Retinal pigment epithelial cell (primary cell): ENCODE results near the gene MCM7.

Experiments used
- DNase-seq: peaks from one replicate; pipeline ENCODE4 v3.0.0-alpha.2; 2010; ENCODE audit warnings: low read depth
- H3K4me3 ChIP-seq: 2 replicates; pipeline ENCODE4 v1.5.1; 2011; ENCODE audit warnings: mild to moderate bottlenecking, low read length, control low read depth, moderate library complexity
- TF ChIP-seq, protein P1 (sequence below): conservative IDR thresholded peaks from 2 replicates; pipeline ENCODE4 v1.5.1; 2011; ENCODE audit warnings: low read depth, low read length, control low read depth, inconsistent platforms

Gene MCM7

DNA sequence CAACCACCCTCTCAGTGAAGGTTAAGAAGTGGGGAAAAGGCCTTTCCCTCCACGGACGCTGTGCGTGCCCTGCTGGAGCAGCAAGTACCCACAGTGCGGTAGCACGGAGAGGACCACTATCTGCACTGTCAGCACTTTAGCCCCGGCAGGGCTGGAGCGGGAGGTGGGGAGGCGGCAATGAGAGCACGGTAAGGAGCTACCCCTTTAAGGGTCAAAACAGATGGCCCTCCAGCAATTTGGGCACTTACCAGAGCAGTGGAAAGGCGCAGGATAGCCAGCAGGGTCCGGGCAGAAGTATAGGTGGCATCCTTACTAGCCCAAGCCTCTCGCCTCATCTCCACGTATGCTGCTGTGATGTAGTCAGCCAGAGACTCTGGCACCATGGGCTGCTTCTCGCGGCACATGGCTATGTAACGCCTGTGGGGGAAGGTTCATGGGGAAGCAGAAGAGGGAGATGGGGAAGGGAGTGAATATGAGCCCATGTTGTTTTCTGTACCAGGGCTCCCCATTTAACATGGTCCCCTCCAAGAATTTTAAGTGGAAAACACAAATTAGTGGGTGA lies 7.2 kb downstream of the MCM7 start:
- no peak overlapping the region for H3K4me3 ChIP-seq
- TF ChIP-seq, protein P1, sequence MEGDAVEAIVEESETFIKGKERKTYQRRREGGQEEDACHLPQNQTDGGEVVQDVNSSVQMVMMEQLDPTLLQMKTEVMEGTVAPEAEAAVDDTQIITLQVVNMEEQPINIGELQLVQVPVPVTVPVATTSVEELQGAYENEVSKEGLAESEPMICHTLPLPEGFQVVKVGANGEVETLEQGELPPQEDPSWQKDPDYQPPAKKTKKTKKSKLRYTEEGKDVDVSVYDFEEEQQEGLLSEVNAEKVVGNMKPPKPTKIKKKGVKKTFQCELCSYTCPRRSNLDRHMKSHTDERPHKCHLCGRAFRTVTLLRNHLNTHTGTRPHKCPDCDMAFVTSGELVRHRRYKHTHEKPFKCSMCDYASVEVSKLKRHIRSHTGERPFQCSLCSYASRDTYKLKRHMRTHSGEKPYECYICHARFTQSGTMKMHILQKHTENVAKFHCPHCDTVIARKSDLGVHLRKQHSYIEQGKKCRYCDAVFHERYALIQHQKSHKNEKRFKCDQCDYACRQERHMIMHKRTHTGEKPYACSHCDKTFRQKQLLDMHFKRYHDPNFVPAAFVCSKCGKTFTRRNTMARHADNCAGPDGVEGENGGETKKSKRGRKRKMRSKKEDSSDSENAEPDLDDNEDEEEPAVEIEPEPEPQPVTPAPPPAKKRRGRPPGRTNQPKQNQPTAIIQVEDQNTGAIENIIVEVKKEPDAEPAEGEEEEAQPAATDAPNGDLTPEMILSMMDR, result no peak
- no peak for DNase-seq

DNA sequence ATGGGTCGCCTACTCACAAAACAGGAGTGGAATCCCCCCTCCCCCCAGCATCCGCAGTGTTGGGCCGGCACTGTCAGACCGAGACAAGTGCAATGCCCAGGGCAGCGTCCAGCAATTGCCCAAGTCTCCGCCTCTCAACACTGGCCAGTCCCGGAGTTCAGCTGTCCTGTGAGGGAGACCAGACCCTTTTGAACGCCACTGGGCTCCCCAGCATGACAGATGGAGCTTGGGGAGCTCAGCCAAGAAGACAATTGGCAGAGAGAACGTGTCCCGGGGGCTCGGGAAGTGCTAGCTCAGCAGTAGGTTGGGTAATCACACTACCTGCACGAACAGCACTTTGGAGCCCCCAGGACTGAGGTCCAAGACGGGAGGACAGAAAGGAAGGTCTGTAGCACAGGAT lies 7.7 kb downstream of the MCM7 start:
- TF ChIP-seq, protein P1, result no peak
- DNase-seq, result no peak
- H3K4me3 ChIP-seq, result no peak overlapping the region

DNA sequence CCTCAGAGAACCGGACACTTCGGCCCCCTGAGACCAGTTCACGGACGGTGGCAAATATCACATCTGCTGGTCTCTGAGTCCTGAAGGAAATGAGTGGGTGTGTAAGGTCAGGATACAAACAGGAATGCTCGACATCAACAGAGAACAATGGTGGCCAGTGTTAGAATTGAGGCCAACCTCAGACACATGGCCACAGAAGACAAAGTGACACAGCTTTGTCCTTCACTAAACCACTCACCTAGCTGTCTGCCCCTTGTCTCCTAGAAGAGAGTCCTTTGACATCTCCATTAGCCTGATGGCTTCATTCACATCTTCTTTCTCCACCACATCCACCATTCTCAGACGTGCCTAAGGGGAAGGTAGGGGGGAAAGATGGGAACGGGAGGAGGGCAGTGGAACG lies 8.1 kb downstream of the MCM7 start:
- no peak overlapping the region for H3K4me3 ChIP-seq
- TF ChIP-seq, protein P1, result no peak

DNA sequence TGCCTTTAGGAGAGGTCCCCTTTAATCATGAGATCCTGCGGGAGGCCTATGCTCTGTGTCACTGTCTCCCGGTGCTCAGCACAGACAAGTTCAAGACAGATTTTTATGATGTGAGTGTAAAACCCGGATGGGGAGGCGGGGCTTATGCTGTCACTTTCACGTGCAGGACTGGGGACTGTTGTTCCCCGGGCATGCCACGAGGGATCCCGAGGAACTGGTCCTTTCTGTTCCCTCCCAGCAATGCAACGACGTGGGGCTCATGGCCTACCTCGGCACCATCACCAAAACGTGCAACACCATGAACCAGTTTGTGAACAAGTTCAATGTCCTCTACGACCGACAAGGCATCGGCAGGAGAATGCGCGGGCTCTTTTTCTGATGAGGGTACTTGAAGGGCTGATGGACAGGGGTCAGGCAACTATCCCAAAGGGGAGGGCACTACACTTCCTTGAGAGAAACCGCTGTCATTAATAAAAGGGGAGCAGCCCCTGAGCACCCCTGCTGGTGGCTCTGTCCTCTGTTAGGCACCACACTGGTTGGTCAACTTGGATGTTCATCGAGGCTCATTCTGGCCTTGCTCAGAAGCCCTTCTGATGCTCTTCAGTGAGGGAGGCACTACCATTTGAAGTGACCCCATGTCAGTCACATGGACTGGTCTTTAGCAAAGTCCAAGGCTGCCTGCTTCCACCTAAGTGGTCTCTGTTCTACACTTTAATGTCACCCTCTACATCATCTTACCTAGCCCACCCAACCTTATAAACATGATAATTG lies 9.6 kb downstream of the MCM7 start:
- no peak for DNase-seq
- TF ChIP-seq, protein P1, result peak; percentile 19
- H3K4me3 ChIP-seq, result no peak overlapping the region

More for the DNA sequence above, 8.1 kb downstream of the MCM7 start:
- no peak for DNase-seq

DNA sequence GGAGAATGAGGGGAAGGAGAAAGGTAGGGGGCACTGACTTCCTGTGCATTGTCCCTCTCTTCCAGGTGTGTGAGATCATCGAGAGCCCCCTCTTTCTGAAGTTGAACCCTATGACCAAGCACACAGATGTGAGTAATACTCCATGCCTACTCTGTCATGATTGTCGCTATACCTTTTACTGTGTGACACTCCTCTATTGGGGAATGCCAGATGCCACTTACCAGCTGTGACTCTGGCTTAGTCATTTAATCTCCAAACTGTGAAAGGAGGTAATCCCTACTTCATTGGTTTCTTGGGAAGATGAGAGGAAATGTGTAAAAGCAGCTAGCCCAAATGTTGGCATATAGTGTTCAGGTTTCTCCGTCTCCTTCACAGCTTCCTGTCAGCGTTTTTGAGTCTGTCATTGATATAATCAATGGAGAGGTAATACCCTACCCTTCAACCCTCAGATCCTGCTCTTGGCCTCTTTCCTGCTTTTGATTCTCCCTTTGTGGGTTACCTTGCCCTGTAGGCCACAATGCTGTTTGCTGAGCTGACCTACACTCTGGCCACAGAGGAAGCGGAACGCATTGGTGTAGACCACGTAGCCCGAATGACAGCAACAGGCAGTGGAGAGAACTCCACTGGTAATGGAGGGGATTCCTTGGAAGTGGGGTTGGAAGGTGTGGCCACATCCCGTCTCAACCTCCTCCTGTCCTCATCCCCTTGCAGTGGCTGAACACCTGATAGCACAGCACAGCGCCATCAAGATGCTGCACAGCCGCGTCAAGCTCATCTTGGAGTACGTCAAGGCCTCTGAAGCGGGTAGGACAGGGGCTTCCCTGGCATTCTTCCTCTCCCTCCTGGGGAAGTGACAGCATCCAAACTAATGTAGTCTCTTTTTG lies 10.4 kb downstream of the MCM7 start:
- H3K4me3 ChIP-seq, result no peak overlapping the region
- TF ChIP-seq, protein P1, result no peak

DNA sequence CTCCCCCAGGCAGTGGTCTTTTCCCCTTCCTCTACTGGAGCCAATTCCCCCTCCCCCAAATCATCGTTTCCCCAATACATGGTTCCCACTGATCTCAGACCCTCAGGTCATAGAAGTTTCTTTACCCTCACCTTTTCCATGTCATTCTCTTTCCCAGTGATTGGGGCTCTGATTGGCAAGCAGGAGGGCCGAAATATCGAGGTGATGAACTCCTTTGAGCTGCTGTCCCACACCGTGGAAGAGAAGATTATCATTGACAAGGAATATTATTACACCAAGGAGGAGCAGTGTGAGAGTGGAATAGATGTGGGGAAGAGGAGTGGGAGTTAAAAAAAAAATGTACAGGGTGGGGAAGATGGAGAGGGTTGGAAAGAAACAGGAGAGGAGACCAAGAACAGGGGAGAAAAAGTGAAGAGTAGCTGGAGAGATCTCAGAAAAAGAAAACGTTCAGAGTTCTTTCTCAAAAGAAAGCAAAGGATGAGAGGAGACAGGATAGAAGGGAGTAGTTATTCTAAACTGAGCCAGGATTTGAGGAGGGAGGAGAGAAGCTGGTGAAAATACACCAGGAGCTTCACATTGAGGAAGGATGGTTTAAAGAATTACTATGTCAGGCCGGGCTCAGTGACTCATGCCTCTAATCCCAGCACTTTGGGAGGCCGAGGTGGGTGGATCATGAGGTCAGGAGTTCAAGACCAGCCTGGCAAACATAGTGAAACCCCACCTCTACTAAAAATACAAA lies 11.6 kb downstream of the MCM7 start:
- peak overlapping the region; percentile 84 for H3K4me3 ChIP-seq
- DNase-seq, result no peak
- TF ChIP-seq, protein P1, result no peak

More for the DNA sequence above, 10.4 kb downstream of the MCM7 start:
- DNase-seq, result no peak
